ENCODE data around the gene PLXNA3.
A peak's percentile ranks its signal among the peaks of the same experiment; 100 is the strongest.
"Not testable (repeated sequence)": the region's sequence is repeated elsewhere in the genome, so short reads cannot be mapped to it uniquely, and the experiment has no call there.

Gene PLXNA3

GRCh38 chrX:154490021-154490413 is 31.9 kb downstream of the PLXNA3 start:
- TF ChIP-seq TAF1 (IDR thresholded peaks at IDR 0.05; ENCODE audit: low read depth, low read length) (no peak), POU2F2 (IDR thresholded peaks at IDR 0.05; ENCODE audit: low read depth, low read length) (no peak), POLR2AphosphoS5 (IDR thresholded peaks at IDR 0.05; ENCODE audit: low read depth, low read length) (no peak), SPI1 (IDR thresholded peaks at IDR 0.05; ENCODE audit: low read depth, low read length) (no peak)
- FAIRE-seq, result no peak
- DNase-seq (ENCODE audit: insufficient read length, low spot score), result no peak

GRCh38 chrX:154490414-154491083 is 32.5 kb downstream of the PLXNA3 start, which contains the start of gene SLC10A3:
Gene SLC10A3, minus strand, starts transcription at chrX:154490629. Its CDS starts 1,689 bp downstream, at chrX:154488940.
- DNase-seq (ENCODE audit: insufficient read length, low spot score) (peak; percentile 85), FAIRE-seq (peak; percentile 100)
- TF ChIP-seq POU2F2 (IDR thresholded peaks at IDR 0.05; ENCODE audit: low read depth, low read length), result no peak
- peak; percentile 85 for TF ChIP-seq POLR2A (IDR thresholded peaks at IDR 0.05; ENCODE audit: low read depth, low read length)
- no peak for TF ChIP-seq SPI1 (IDR thresholded peaks at IDR 0.05; ENCODE audit: low read depth, low read length)
- TF ChIP-seq TAF1 (IDR thresholded peaks at IDR 0.05; ENCODE audit: low read depth, low read length), result peak; percentile 82
- TF ChIP-seq PAX5 (IDR thresholded peaks at IDR 0.05; ENCODE audit: insufficient read depth, low read length, severe bottlenecking), result no peak
- TF ChIP-seq POLR2AphosphoS5 (IDR thresholded peaks at IDR 0.05; ENCODE audit: low read depth, low read length), result peak; percentile 83

GRCh38 chrX:154494715-154495114 is 36.6 kb downstream of the PLXNA3 start:
- DNase-seq (ENCODE audit: insufficient read length, low spot score) (no peak), FAIRE-seq (no peak)
- TF ChIP-seq POU2F2 (IDR thresholded peaks at IDR 0.05; ENCODE audit: low read depth, low read length) (no peak), PAX5 (IDR thresholded peaks at IDR 0.05; ENCODE audit: insufficient read depth, low read length, severe bottlenecking) (no peak), SPI1 (IDR thresholded peaks at IDR 0.05; ENCODE audit: low read depth, low read length) (no peak), POLR2AphosphoS5 (IDR thresholded peaks at IDR 0.05; ENCODE audit: low read depth, low read length) (no peak), POLR2A (IDR thresholded peaks at IDR 0.05; ENCODE audit: low read depth, low read length) (no peak), TAF1 (IDR thresholded peaks at IDR 0.05; ENCODE audit: low read depth, low read length) (no peak)

GRCh38 chrX:154495472-154495922 is 37.4 kb downstream of the PLXNA3 start:
- TF ChIP-seq SPI1 (IDR thresholded peaks at IDR 0.05; ENCODE audit: low read depth, low read length) (no peak), TAF1 (IDR thresholded peaks at IDR 0.05; ENCODE audit: low read depth, low read length) (no peak), POLR2A (IDR thresholded peaks at IDR 0.05; ENCODE audit: low read depth, low read length) (no peak), PAX5 (IDR thresholded peaks at IDR 0.05; ENCODE audit: insufficient read depth, low read length, severe bottlenecking) (no peak), POLR2AphosphoS5 (IDR thresholded peaks at IDR 0.05; ENCODE audit: low read depth, low read length) (no peak)
- no peak for FAIRE-seq

GRCh38 chrX:154496591-154497137 is 38.6 kb downstream of the PLXNA3 start:
- FAIRE-seq, result not testable (repeated sequence)

More at GRCh38 chrX:154495472-154495922, 37.4 kb downstream of the PLXNA3 start:
- DNase-seq (ENCODE audit: insufficient read length, low spot score), result no peak

GRCh38 chrX:154501423-154501822 is 43.3 kb downstream of the PLXNA3 start:
- FAIRE-seq, result not testable (repeated sequence)

More at GRCh38 chrX:154496591-154497137, 38.6 kb downstream of the PLXNA3 start:
- not testable (repeated sequence) for DNase-seq (ENCODE audit: insufficient read length, low spot score)
- peak; percentile 42 for TF ChIP-seq SPI1 (IDR thresholded peaks at IDR 0.05; ENCODE audit: low read depth, low read length)

GRCh38 chrX:154502098-154502497 is 44.0 kb downstream of the PLXNA3 start:
- no peak for FAIRE-seq
- DNase-seq (ENCODE audit: insufficient read length, low spot score), result no peak
- TF ChIP-seq SPI1 (IDR thresholded peaks at IDR 0.05; ENCODE audit: low read depth, low read length) (no peak), POLR2A (IDR thresholded peaks at IDR 0.05; ENCODE audit: low read depth, low read length) (no peak), PAX5 (IDR thresholded peaks at IDR 0.05; ENCODE audit: insufficient read depth, low read length, severe bottlenecking) (no peak), POU2F2 (IDR thresholded peaks at IDR 0.05; ENCODE audit: low read depth, low read length) (no peak), POLR2AphosphoS5 (IDR thresholded peaks at IDR 0.05; ENCODE audit: low read depth, low read length) (no peak), TAF1 (IDR thresholded peaks at IDR 0.05; ENCODE audit: low read depth, low read length) (no peak)

More at GRCh38 chrX:154501423-154501822, 43.3 kb downstream of the PLXNA3 start:
- DNase-seq (ENCODE audit: insufficient read length, low spot score), result not testable (repeated sequence)

- DNase-seq (ENCODE audit: insufficient read length, low spot score) (no peak), FAIRE-seq (no peak)
- no peak for TF ChIP-seq TAF1 (IDR thresholded peaks at IDR 0.05; ENCODE audit: low read depth, low read length)
- TF ChIP-seq POLR2A (IDR thresholded peaks at IDR 0.05; ENCODE audit: low read depth, low read length), result no peak
- TF ChIP-seq SPI1 (IDR thresholded peaks at IDR 0.05; ENCODE audit: low read depth, low read length), result no peak
- no peak for TF ChIP-seq POLR2AphosphoS5 (IDR thresholded peaks at IDR 0.05; ENCODE audit: low read depth, low read length)
Observed at GRCh38 chrX:154502989-154503388, 44.9 kb downstream of the PLXNA3 start.

GRCh38 chrX:154505734-154506133 is 47.7 kb downstream of the PLXNA3 start:
- DNase-seq (ENCODE audit: insufficient read length, low spot score) (no peak), FAIRE-seq (no peak)
- no peak for TF ChIP-seq PAX5 (IDR thresholded peaks at IDR 0.05; ENCODE audit: insufficient read depth, low read length, severe bottlenecking)
- TF ChIP-seq TAF1 (IDR thresholded peaks at IDR 0.05; ENCODE audit: low read depth, low read length), result no peak
- TF ChIP-seq POLR2AphosphoS5 (IDR thresholded peaks at IDR 0.05; ENCODE audit: low read depth, low read length), result no peak
- no peak for TF ChIP-seq SPI1 (IDR thresholded peaks at IDR 0.05; ENCODE audit: low read depth, low read length)
- TF ChIP-seq POLR2A (IDR thresholded peaks at IDR 0.05; ENCODE audit: low read depth, low read length), result no peak
- no peak for TF ChIP-seq POU2F2 (IDR thresholded peaks at IDR 0.05; ENCODE audit: low read depth, low read length)

Data from GM12891 (cell line).